ENCODE data around the gene ESPN. TPM values are rescaled to one million over a fixed set of nuclear protein-coding genes. Genes with fewer than 3 reads are reported as not detected.

ESPN gene
- total RNA-seq, 1 experiment from 2014 or later = 8.5 TPM

DNA sequence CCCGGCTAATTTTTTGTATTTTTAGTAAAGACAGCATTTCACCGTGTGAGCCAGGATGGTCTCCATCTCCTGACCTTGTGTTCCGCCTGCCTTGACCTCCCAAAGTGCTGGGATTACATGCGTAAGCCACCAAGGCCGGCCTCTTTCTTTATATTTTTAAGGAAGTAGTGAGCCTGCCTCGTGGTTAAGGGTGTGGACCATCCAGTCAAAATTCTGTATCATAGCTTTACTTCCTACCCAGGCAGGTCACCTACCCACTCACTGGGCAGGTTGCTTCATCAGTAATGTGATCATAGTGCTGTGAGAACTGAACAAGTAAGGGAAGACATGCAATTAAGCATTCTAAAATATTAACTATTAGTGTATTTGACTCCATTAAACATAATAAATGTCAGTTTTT, 22.9 kb upstream of the ESPN start:
- H3K27me3 ChIP-seq (ENCODE audit: control insufficient read depth, insufficient read depth, low read length) = no peaks in the 10 kb centered on the region
- H3K9me3 ChIP-seq (ENCODE audit: control insufficient read depth, insufficient read depth, low read depth, low read length) = no peaks in the 10 kb centered on the region
- CTCF ChIA-PET = interaction anchor here (0.7 kb wide), 1 partner anchor 17 kb away, joined by 5 read pairs; no protein-coding TSS in a partner anchor
- no peak overlapping the region for H3K27ac ChIP-seq (ENCODE audit: low read length)
- H3K36me3 ChIP-seq (ENCODE audit: control insufficient read depth, insufficient read depth, low read length) = no peaks in the 10 kb centered on the region
- no peaks in the 10 kb centered on the region for H3K4me1 ChIP-seq (ENCODE audit: control insufficient read depth, insufficient read depth, low read length)
- no TSS peak for BruUV-seq (replicated peaks)
- DNase-seq (ENCODE audit: low read depth, low spot score) (no peak), ATAC-seq (no peak)
- TF ChIP-seq TCF7L2 (IDR thresholded peaks at IDR 0.05; ENCODE audit: low read depth, low read length) (no peak), SIN3A (IDR thresholded peaks at IDR 0.05; ENCODE audit: borderline replicate concordance, insufficient read depth, low read depth, low read length) (no peak), POLR2AphosphoS5 (IDR thresholded peaks at IDR 0.05; ENCODE audit: low read depth, low read length) (no peak)
- TF ChIP-seq, protein P1, sequence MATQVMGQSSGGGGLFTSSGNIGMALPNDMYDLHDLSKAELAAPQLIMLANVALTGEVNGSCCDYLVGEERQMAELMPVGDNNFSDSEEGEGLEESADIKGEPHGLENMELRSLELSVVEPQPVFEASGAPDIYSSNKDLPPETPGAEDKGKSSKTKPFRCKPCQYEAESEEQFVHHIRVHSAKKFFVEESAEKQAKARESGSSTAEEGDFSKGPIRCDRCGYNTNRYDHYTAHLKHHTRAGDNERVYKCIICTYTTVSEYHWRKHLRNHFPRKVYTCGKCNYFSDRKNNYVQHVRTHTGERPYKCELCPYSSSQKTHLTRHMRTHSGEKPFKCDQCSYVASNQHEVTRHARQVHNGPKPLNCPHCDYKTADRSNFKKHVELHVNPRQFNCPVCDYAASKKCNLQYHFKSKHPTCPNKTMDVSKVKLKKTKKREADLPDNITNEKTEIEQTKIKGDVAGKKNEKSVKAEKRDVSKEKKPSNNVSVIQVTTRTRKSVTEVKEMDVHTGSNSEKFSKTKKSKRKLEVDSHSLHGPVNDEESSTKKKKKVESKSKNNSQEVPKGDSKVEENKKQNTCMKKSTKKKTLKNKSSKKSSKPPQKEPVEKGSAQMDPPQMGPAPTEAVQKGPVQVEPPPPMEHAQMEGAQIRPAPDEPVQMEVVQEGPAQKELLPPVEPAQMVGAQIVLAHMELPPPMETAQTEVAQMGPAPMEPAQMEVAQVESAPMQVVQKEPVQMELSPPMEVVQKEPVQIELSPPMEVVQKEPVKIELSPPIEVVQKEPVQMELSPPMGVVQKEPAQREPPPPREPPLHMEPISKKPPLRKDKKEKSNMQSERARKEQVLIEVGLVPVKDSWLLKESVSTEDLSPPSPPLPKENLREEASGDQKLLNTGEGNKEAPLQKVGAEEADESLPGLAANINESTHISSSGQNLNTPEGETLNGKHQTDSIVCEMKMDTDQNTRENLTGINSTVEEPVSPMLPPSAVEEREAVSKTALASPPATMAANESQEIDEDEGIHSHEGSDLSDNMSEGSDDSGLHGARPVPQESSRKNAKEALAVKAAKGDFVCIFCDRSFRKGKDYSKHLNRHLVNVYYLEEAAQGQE (IDR thresholded peaks at IDR 0.05; ENCODE audit: insufficient read depth in 1 of 2, low read depth in 2 of 2, low read length in 1 of 2) = no peak
- TF ChIP-seq, protein P2, sequence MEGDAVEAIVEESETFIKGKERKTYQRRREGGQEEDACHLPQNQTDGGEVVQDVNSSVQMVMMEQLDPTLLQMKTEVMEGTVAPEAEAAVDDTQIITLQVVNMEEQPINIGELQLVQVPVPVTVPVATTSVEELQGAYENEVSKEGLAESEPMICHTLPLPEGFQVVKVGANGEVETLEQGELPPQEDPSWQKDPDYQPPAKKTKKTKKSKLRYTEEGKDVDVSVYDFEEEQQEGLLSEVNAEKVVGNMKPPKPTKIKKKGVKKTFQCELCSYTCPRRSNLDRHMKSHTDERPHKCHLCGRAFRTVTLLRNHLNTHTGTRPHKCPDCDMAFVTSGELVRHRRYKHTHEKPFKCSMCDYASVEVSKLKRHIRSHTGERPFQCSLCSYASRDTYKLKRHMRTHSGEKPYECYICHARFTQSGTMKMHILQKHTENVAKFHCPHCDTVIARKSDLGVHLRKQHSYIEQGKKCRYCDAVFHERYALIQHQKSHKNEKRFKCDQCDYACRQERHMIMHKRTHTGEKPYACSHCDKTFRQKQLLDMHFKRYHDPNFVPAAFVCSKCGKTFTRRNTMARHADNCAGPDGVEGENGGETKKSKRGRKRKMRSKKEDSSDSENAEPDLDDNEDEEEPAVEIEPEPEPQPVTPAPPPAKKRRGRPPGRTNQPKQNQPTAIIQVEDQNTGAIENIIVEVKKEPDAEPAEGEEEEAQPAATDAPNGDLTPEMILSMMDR (IDR thresholded peaks at IDR 0.05) = no peak
- no peak overlapping the region for H3K4me3 ChIP-seq (ENCODE audit: low read depth in 2 of 2, low read length in 2 of 2)
- intact Hi-C loops (cut with micrococcal nuclease; ENCODE audit: unreplicated experiment) (no loop called here), in situ Hi-C loops (cut with HindIII; ENCODE audit: low pct_unique_long_range_greater_than_20kb, low sequenced_read_pairs) (no loop called here)
- POLR2A ChIA-PET = no interaction called here

DNA sequence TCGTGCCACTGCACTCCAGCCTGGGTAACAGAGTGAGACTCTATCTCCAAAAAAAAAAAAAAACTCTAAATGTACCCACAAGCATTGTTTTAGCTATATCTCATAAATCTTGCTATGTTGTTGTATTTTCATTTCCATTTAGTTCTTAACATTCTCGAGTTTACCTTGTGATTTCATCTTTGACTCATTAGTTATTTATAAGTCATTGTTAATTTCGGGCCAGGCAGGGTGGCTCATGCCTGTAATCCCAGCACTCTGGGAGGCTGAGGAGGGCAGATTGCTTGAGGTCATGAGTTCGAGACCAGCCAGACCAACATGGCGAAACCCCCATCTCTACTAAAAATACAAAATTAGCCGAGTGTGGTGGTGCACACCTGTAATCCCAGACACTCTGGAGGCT, 16.6 kb upstream of the ESPN start:
- intact Hi-C loops (cut with micrococcal nuclease; ENCODE audit: unreplicated experiment) (no loop called here), in situ Hi-C loops (cut with HindIII; ENCODE audit: low pct_unique_long_range_greater_than_20kb, low sequenced_read_pairs) (no loop called here)
- ChIA-PET POLR2A (interaction anchor here (0.5 kb wide), 1 partner anchor 149 kb away, joined by 3 read pairs; no protein-coding TSS in a partner anchor), CTCF (no interaction called here)
- H3K36me3 ChIP-seq (ENCODE audit: control insufficient read depth, insufficient read depth, low read length) = no peaks in the 10 kb centered on the region
- no peaks in the 10 kb centered on the region for H3K9me3 ChIP-seq (ENCODE audit: control insufficient read depth, insufficient read depth, low read depth, low read length)
- DNase-seq (ENCODE audit: low read depth, low spot score) (no peak), ATAC-seq (no peak)
- H3K27me3 ChIP-seq (ENCODE audit: control insufficient read depth, insufficient read depth, low read length) = no peaks in the 10 kb centered on the region
- no peak overlapping the region for H3K27ac ChIP-seq (ENCODE audit: low read length)
- peaks cover 2% of the 10 kb centered on the region; the same call in 1 of the 2 replicates for H3K4me1 ChIP-seq (ENCODE audit: control insufficient read depth, insufficient read depth, low read length)
- no TSS peak for BruUV-seq (replicated peaks)
- H3K4me3 ChIP-seq (ENCODE audit: low read depth in 2 of 2, low read length in 2 of 2) = no peak overlapping the region
- TF ChIP-seq POLR2AphosphoS5 (IDR thresholded peaks at IDR 0.05; ENCODE audit: low read depth, low read length) (no peak), SIN3A (IDR thresholded peaks at IDR 0.05; ENCODE audit: borderline replicate concordance, insufficient read depth, low read depth, low read length) (no peak), TCF7L2 (IDR thresholded peaks at IDR 0.05; ENCODE audit: low read depth, low read length) (no peak)
- TF ChIP-seq, protein P1 (IDR thresholded peaks at IDR 0.05; ENCODE audit: insufficient read depth in 1 of 2, low read depth in 2 of 2, low read length in 1 of 2) = no peak
- TF ChIP-seq, protein P2 (IDR thresholded peaks at IDR 0.05) = no peak

Data from Panc1 (cell line).